Left forelimb (tissue), 1 donor: ENCODE measurements around the gene MTHFS.

ENCODE experiments used
- DNase-seq: peaks from one replicate; pipeline ENCODE4 v3.0.0-alpha.2; 2018; ENCODE audit warnings: low spot score

Gene MTHFS

DNA sequence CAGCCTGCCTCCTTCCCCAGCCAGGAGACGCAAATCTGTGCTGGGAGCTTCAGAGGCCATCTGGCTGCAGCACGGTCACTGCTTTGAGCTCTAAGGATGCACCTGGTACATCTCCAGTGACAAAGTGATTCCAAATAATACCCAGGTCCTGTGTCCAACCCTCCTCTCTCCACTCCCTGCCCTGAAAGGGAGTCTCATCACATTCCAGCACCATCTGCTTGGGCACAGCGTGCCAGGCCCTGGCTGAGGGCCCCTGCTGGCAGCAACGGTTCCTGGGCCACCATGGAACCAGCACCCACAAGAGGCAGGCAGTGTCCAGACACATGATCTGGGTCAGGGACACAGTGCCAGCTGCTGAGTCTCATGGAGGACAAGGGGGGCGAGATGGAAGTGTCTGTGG, 81.3 kb downstream of the MTHFS start:
- DNase-seq, result no peak

DNA sequence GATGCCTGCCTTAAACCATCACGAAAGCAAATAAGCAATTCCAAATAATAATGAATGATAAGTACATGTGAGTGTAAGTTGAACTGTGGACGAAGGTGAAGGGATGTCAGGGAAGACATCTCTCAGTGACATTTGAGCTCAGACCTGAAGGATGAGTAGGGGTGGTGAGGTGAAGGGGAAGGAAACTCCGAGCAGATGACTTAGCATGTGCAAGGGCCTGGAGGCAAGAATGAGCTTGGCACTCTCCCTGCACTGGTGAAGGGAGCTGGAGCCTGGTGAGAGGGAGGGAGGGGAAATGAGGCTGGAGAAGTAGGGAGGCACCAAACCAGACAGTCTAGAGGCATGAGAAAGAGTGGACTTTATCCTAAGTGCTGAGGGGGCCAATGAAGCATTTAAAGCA, 84.3 kb downstream of the MTHFS start:
- DNase-seq, result no peak

DNA sequence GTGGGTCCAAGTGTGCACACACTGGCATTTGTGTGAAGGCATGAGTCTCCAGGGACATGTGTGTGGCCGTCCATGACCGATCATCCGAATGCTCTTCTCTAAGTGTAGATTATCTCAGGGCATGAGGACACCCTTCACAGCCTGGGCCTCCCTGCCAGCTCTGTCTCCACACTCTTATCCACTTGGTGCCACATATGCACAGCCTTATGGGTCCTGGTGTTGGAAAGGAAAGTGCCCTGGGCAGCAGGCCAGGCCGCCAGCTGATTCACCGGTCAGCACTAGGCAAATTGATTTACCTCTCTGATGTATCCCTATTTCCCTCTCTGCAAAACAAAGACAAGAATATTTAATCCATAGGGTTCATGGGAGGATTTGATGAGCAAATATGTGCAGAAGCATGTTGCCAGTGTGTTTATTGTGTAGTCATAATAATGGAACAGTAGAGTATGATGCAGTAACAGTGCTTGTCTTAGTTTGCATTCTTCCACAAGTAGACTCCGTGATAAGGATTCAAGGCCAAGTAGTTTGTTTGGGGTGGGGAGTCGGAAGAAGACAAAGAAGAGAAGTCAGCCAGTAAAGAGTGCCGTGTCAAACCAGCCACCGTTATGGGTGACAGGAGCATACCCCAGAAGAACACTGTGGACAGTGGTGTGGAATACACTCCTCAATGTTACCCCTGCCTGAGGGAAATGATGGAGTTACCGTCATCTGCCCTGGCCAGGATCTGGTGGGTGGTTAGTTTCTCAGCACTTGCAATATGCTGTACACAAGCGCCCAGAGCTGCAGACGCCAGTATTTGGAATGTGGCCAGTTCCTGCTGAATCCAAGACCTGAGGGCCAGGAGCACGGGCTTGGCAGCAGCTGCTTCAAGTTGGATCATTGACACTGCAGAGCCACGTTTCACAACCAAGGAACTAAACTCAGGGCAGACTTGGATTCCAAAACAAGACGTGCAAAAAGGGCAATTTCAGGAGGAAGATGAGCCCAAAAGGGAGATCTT, 85.1 kb downstream of the MTHFS start:
- DNase-seq, result peak; percentile 69

DNA sequence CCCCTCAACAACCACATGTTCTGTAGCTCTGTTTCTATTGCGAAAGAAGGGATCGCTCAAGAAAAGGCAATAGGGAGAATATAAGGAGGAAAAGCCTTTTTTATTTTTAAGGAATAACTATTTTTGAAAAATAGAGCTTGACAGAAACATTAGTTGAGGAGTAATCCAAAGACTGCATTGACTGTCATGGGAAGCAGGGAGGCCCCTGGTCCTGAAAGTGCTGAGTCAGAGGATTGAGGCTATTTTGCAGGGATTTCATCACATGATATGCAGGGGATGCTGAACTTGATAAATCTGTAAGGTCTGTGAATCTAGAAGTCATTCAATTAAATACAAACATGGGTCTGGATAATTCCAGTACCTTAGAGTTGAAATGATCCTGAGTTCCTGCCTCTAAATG, 92.0 kb downstream of the MTHFS start:
- no peak for DNase-seq

DNA sequence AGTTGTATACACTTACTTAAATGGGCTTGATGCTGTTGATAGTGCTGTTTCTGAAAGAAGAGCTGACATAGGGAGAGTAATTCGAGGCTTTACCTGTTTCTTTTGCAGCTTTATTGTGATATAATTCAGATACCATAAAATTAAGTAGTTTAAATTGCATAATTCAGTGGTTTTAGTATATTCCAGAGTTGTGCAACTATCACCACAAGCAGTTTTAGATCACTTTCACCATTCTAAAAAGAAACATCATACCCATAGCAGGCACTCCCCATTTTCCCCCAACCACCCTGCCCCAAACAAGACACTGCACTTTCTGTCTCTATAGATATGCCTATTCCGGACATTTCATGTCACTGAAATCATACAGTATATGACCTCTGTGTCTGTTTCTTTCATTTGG, 98.5 kb downstream of the MTHFS start:
- DNase-seq, result no peak
